Measurements from ENCODE around the gene SRGAP2C.
"Not testable (repeated sequence)": the region's sequence is repeated elsewhere in the genome, so short reads cannot be mapped to it uniquely, and the experiment has no call there.

- not testable (repeated sequence) for TF ChIP-seq POLR2A (IDR thresholded peaks at IDR 0.05)
- TF ChIP-seq, protein P1, sequence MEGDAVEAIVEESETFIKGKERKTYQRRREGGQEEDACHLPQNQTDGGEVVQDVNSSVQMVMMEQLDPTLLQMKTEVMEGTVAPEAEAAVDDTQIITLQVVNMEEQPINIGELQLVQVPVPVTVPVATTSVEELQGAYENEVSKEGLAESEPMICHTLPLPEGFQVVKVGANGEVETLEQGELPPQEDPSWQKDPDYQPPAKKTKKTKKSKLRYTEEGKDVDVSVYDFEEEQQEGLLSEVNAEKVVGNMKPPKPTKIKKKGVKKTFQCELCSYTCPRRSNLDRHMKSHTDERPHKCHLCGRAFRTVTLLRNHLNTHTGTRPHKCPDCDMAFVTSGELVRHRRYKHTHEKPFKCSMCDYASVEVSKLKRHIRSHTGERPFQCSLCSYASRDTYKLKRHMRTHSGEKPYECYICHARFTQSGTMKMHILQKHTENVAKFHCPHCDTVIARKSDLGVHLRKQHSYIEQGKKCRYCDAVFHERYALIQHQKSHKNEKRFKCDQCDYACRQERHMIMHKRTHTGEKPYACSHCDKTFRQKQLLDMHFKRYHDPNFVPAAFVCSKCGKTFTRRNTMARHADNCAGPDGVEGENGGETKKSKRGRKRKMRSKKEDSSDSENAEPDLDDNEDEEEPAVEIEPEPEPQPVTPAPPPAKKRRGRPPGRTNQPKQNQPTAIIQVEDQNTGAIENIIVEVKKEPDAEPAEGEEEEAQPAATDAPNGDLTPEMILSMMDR (IDR thresholded peaks at IDR 0.05) = not testable (repeated sequence)
Observed at GRCh38 chr1:121185140-121185708, 449 bp downstream of the SRGAP2C start.
